Measurements from ENCODE around the gene GAPVD1.
"Not testable (repeated sequence)": the region's sequence is repeated elsewhere in the genome, so short reads cannot be mapped to it uniquely, and the experiment has no call there.

The GAPVD1 gene

GRCh38 chr9:125261501-125262293, at the start of gene GAPVD1:
GAPVD1 (plus strand) TSS chr9:125261826; CDS start chr9:125298922, 37,096 bp downstream.
- DNase-seq (ENCODE audit: low read depth, low spot score): peak; percentile 89
- Histone ChIP-seq H3K4me3 (ENCODE audit: insufficient read length, low read depth) (peak within 1 kb of the TSS; percentile 96), H3K9me3 (ENCODE audit: insufficient read depth, low read length) (no peaks in the 10 kb centered on the region), H3K9ac (ENCODE audit: insufficient read length, low read depth) (peak within 1 kb of the TSS; percentile 96), H3K36me3 (ENCODE audit: insufficient read depth, insufficient read length, low read length) (peaks cover 16% of the 10 kb centered on the region), H3K27me3 (ENCODE audit: insufficient read depth, insufficient read length) (no peaks in the 10 kb centered on the region), H3K4me1 (ENCODE audit: insufficient read depth, insufficient read length) (no peaks in the 10 kb centered on the region)
- no peak for TF ChIP-seq ZNF274 (IDR thresholded peaks at IDR 0.05; ENCODE audit: low read depth, low read length)
- TF ChIP-seq YY1 (IDR thresholded peaks at IDR 0.05; ENCODE audit: insufficient read depth, insufficient read length): no peak
- TF ChIP-seq SUZ12 (IDR thresholded peaks at IDR 0.05; ENCODE audit: extremely low read depth, insufficient read depth, insufficient read length): no peak

GRCh38 chr9:125214186-125214585, 47.4 kb upstream of the GAPVD1 start:
- no peaks in the 10 kb centered on the region for H3K9me3 ChIP-seq (ENCODE audit: insufficient read depth, low read length)
- no peaks in the 10 kb centered on the region for H3K4me1 ChIP-seq (ENCODE audit: insufficient read depth, insufficient read length)
- H3K36me3 ChIP-seq (ENCODE audit: insufficient read depth, insufficient read length, low read length): peaks cover 64% of the 10 kb centered on the region
- no peaks in the 10 kb centered on the region for H3K27me3 ChIP-seq (ENCODE audit: insufficient read depth, insufficient read length)
- H3K9ac ChIP-seq (ENCODE audit: insufficient read length, low read depth): no peak overlapping the region
- no peak for DNase-seq (ENCODE audit: low read depth, low spot score)
- H3K4me3 ChIP-seq (ENCODE audit: insufficient read length, low read depth): no peak overlapping the region
- TF ChIP-seq ZNF274 (IDR thresholded peaks at IDR 0.05; ENCODE audit: low read depth, low read length) (no peak), SUZ12 (IDR thresholded peaks at IDR 0.05; ENCODE audit: extremely low read depth, insufficient read depth, insufficient read length) (no peak), YY1 (IDR thresholded peaks at IDR 0.05; ENCODE audit: insufficient read depth, insufficient read length) (no peak)

- TF ChIP-seq ZNF274 (IDR thresholded peaks at IDR 0.05; ENCODE audit: low read depth, low read length): no peak
- no peaks in the 10 kb centered on the region for H3K27me3 ChIP-seq (ENCODE audit: insufficient read depth, insufficient read length)
Measured at GRCh38 chr9:125218621-125219020, 43.0 kb upstream of the GAPVD1 start.

GRCh38 chr9:125224858-125225257, 36.8 kb upstream of the GAPVD1 start:
- H3K4me3 ChIP-seq (ENCODE audit: insufficient read length, low read depth); DNase-seq (ENCODE audit: low read depth, low spot score); H3K9ac ChIP-seq (ENCODE audit: insufficient read length, low read depth); H3K4me1 ChIP-seq (ENCODE audit: insufficient read depth, insufficient read length); H3K27me3 ChIP-seq (ENCODE audit: insufficient read depth, insufficient read length); H3K9me3 ChIP-seq (ENCODE audit: insufficient read depth, low read length): not testable (repeated sequence)
- H3K36me3 ChIP-seq (ENCODE audit: insufficient read depth, insufficient read length, low read length): peaks cover 67% of the 10 kb centered on the region

More at GRCh38 chr9:125218621-125219020, 43.0 kb upstream of the GAPVD1 start:
- no peaks in the 10 kb centered on the region for H3K9me3 ChIP-seq (ENCODE audit: insufficient read depth, low read length)
- DNase-seq (ENCODE audit: low read depth, low spot score): no peak
- no peaks in the 10 kb centered on the region for H3K4me1 ChIP-seq (ENCODE audit: insufficient read depth, insufficient read length)
- H3K36me3 ChIP-seq (ENCODE audit: insufficient read depth, insufficient read length, low read length): peaks cover 66% of the 10 kb centered on the region
- H3K4me3 ChIP-seq (ENCODE audit: insufficient read length, low read depth): no peak overlapping the region
- no peak overlapping the region for H3K9ac ChIP-seq (ENCODE audit: insufficient read length, low read depth)

- Histone ChIP-seq H3K9me3 (ENCODE audit: insufficient read depth, low read length) (no peaks in the 10 kb centered on the region), H3K27me3 (ENCODE audit: insufficient read depth, insufficient read length) (no peaks in the 10 kb centered on the region), H3K4me3 (ENCODE audit: insufficient read length, low read depth) (no peak overlapping the region), H3K4me1 (ENCODE audit: insufficient read depth, insufficient read length) (no peaks in the 10 kb centered on the region), H3K36me3 (ENCODE audit: insufficient read depth, insufficient read length, low read length) (peaks cover 58% of the 10 kb centered on the region), H3K9ac (ENCODE audit: insufficient read length, low read depth) (no peak overlapping the region)
- no peak for TF ChIP-seq YY1 (IDR thresholded peaks at IDR 0.05; ENCODE audit: insufficient read depth, insufficient read length)
- TF ChIP-seq SUZ12 (IDR thresholded peaks at IDR 0.05; ENCODE audit: extremely low read depth, insufficient read depth, insufficient read length): no peak
- DNase-seq (ENCODE audit: low read depth, low spot score): no peak
Measured at GRCh38 chr9:125227761-125228160, 33.9 kb upstream of the GAPVD1 start.

GRCh38 chr9:125233678-125234077, 27.9 kb upstream of the GAPVD1 start:
- no peak for TF ChIP-seq ZNF274 (IDR thresholded peaks at IDR 0.05; ENCODE audit: low read depth, low read length)
- DNase-seq (ENCODE audit: low read depth, low spot score): no peak
- H3K36me3 ChIP-seq (ENCODE audit: insufficient read depth, insufficient read length, low read length): peaks cover 77% of the 10 kb centered on the region
- H3K27me3 ChIP-seq (ENCODE audit: insufficient read depth, insufficient read length): no peaks in the 10 kb centered on the region
- H3K4me1 ChIP-seq (ENCODE audit: insufficient read depth, insufficient read length): peaks cover 3% of the 10 kb centered on the region
- no peak overlapping the region for H3K4me3 ChIP-seq (ENCODE audit: insufficient read length, low read depth)
- no peak overlapping the region for H3K9ac ChIP-seq (ENCODE audit: insufficient read length, low read depth)
- no peaks in the 10 kb centered on the region for H3K9me3 ChIP-seq (ENCODE audit: insufficient read depth, low read length)

GRCh38 chr9:125234099-125234498, 27.5 kb upstream of the GAPVD1 start:
- DNase-seq (ENCODE audit: low read depth, low spot score); H3K9ac ChIP-seq (ENCODE audit: insufficient read length, low read depth); H3K27me3 ChIP-seq (ENCODE audit: insufficient read depth, insufficient read length); H3K9me3 ChIP-seq (ENCODE audit: insufficient read depth, low read length); H3K4me3 ChIP-seq (ENCODE audit: insufficient read length, low read depth); H3K4me1 ChIP-seq (ENCODE audit: insufficient read depth, insufficient read length): not testable (repeated sequence)
- H3K36me3 ChIP-seq (ENCODE audit: insufficient read depth, insufficient read length, low read length): peaks cover 81% of the 10 kb centered on the region

All from NT2/D1 (cell line).